ENCODE measurements around the gene IL18RAP.
A peak's percentile ranks its signal among the peaks of the same experiment; 100 is the strongest.

IL18RAP gene

GRCh38 chr2:102423368-102423767, 408 bp downstream of the IL18RAP start:
- no peak for DNase-seq

- no peak for DNase-seq
Measured at GRCh38 chr2:102424754-102425153, 1.8 kb downstream of the IL18RAP start.

GRCh38 chr2:102425441-102426132, 2.6 kb downstream of the IL18RAP start:
- no peak for DNase-seq

- no peak for DNase-seq
Measured at GRCh38 chr2:102427249-102427648, 4.3 kb downstream of the IL18RAP start.

- no peak for DNase-seq
Measured at GRCh38 chr2:102428573-102428972, 5.6 kb downstream of the IL18RAP start.

GRCh38 chr2:102432386-102432785, 9.4 kb downstream of the IL18RAP start:
- DNase-seq = no peak

- DNase-seq = no peak
Measured at GRCh38 chr2:102433973-102434654, 11.2 kb downstream of the IL18RAP start.

- no peak for DNase-seq
Measured at GRCh38 chr2:102434655-102435381, 11.9 kb downstream of the IL18RAP start.

- no peak for DNase-seq
Measured at GRCh38 chr2:102435741-102436140, 12.8 kb downstream of the IL18RAP start.

- peak; percentile 63 for DNase-seq
Measured at GRCh38 chr2:102436323-102436722, 13.4 kb downstream of the IL18RAP start.

- no peak for DNase-seq
Measured at GRCh38 chr2:102437122-102437521, 14.2 kb downstream of the IL18RAP start.

GRCh38 chr2:102438111-102438510, 15.2 kb downstream of the IL18RAP start:
- DNase-seq = no peak

- no peak for DNase-seq
Measured at GRCh38 chr2:102438578-102438977, 15.6 kb downstream of the IL18RAP start.

- peak; percentile 68 for DNase-seq
Measured at GRCh38 chr2:102439065-102439695, 16.2 kb downstream of the IL18RAP start.

- DNase-seq = peak; percentile 39
Measured at GRCh38 chr2:102442967-102443828, 20.2 kb downstream of the IL18RAP start.

GRCh38 chr2:102444233-102444632, 21.3 kb downstream of the IL18RAP start:
- DNase-seq = no peak

- no peak for DNase-seq
Measured at GRCh38 chr2:102446936-102447335, 24.0 kb downstream of the IL18RAP start.

GRCh38 chr2:102449370-102449974, 26.5 kb downstream of the IL18RAP start:
- DNase-seq = peak; percentile 48

GRCh38 chr2:102451968-102452367, 29.0 kb downstream of the IL18RAP start:
- no peak for DNase-seq

- DNase-seq = no peak
Measured at GRCh38 chr2:102453501-102453900, 30.5 kb downstream of the IL18RAP start.

- DNase-seq = no peak
Measured at GRCh38 chr2:102455061-102455670, 32.2 kb downstream of the IL18RAP start.

Measured in fibroblast of skin of scalp (primary cell).